C4-2B (cell line): ENCODE results near the gene ZFP1.

ENCODE experiments used
- ZFX ChIP-seq: fragments of 450-650 bp; IDR thresholded peaks from 2 replicates; pipeline ENCODE4 v1.6.1; 2017
- TF ChIP-seq, protein P1 (sequence below): fragments of 450-650 bp; conservative IDR thresholded peaks from 2 replicates; pipeline ENCODE4 v1.5.1; 2017; ENCODE audit warnings: mild to moderate bottlenecking

DNA sequence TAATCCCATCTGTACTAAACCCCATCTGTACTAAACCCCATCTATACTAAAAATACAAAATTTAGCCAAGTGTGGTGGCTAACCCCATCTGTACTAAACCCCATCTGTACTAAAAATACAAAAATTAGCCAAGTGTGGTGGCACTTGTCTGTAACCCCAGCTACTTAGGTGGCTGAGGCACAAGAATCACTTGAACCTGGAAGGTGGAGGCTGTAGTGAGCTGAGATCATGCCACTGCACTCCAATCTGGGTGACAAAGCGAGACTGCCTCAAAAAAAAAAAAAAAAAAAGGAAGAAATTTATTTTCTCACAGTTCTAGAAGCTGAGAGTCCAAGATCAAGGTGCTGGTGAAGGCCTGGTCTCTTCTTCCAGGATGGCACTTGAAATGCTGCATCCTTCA, 12.1 kb downstream of the ZFP1 start:
- TF ChIP-seq, protein P1, sequence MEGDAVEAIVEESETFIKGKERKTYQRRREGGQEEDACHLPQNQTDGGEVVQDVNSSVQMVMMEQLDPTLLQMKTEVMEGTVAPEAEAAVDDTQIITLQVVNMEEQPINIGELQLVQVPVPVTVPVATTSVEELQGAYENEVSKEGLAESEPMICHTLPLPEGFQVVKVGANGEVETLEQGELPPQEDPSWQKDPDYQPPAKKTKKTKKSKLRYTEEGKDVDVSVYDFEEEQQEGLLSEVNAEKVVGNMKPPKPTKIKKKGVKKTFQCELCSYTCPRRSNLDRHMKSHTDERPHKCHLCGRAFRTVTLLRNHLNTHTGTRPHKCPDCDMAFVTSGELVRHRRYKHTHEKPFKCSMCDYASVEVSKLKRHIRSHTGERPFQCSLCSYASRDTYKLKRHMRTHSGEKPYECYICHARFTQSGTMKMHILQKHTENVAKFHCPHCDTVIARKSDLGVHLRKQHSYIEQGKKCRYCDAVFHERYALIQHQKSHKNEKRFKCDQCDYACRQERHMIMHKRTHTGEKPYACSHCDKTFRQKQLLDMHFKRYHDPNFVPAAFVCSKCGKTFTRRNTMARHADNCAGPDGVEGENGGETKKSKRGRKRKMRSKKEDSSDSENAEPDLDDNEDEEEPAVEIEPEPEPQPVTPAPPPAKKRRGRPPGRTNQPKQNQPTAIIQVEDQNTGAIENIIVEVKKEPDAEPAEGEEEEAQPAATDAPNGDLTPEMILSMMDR = no peak
- TF ChIP-seq ZFX = no peak
